ENCODE results near the gene PMPCA. TPM values are rescaled to one million over a fixed set of nuclear protein-coding genes. Genes with fewer than 3 reads are reported as not detected.

Gene PMPCA
- total RNA-seq, 1 donor from 2014 or later: 61.3 TPM

- no peak overlapping the region for H3K4me3 Mint-ChIP-seq (ENCODE audit: unreplicated experiment)
- H3K36me3 Mint-ChIP-seq (ENCODE audit: low read depth, unreplicated experiment): peaks cover 3% of the 10 kb centered on the region
- no peak for DNase-seq (ENCODE audit: low spot score)
- H3K9me3 Mint-ChIP-seq (ENCODE audit: unreplicated experiment): no peaks in the 10 kb centered on the region
- H3K27ac Mint-ChIP-seq (ENCODE audit: unreplicated experiment): no peak overlapping the region
- peaks cover 5% of the 10 kb centered on the region for H3K27me3 Mint-ChIP-seq (ENCODE audit: unreplicated experiment)
- TF ChIP-seq CTCF (IDR thresholded peaks at IDR 0.05; ENCODE audit: unreplicated experiment): no peak
- H3K4me1 Mint-ChIP-seq (ENCODE audit: unreplicated experiment): peaks cover 6% of the 10 kb centered on the region
Observed at GRCh38 chr9:136377341-136378169, 32.9 kb upstream of the PMPCA start.

DNA sequence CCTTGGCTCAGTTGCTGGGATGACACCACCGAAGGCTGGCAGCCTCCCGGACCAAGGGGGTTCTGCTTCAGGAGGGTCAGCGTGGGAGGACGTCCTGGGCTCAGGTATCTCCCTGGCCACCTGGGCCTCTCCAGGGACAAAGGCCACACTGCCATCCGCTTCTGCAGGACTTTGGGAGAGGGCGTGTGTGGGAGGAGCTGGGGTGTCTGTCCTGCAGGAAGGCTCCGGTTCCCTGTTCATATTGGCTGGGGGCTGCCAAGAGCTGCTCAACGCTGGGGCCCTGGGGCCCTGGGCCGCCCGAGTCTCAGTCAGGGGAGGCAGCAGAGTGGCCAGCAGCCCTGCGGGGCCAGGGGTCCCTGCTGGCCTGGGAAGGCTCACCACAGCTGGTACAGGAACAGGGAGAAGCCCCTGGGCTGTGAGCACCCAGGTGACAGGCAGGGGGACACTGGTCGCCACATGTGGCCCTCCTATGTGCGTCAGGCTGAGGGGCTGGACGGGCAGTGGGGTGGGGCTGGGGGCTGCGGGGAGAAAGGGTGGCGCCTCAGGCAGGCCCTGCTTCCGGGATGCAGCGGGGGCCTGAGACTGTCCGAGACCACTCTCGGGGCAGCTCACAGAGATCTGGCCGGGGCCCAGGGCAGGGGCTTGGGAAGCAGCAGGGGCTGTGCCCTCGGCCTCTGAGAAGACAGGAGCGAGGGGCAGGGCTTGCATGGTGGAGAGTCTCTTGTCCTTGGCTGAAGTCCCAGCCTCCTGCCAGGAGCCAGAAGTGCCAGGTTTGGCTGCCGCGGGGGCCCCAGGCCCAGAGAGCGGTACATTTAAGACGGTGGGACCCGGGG lies 32.1 kb upstream of the PMPCA start:
- Mint-ChIP-seq H3K4me3 (ENCODE audit: unreplicated experiment) (no peak overlapping the region), H3K27me3 (ENCODE audit: unreplicated experiment) (peaks cover 6% of the 10 kb centered on the region), H3K9me3 (ENCODE audit: unreplicated experiment) (no peaks in the 10 kb centered on the region), H3K36me3 (ENCODE audit: low read depth, unreplicated experiment) (peaks cover 3% of the 10 kb centered on the region), H3K4me1 (ENCODE audit: unreplicated experiment) (no peaks in the 10 kb centered on the region), H3K27ac (ENCODE audit: unreplicated experiment) (no peak overlapping the region)
- no peak for DNase-seq (ENCODE audit: low spot score)
- no peak for TF ChIP-seq CTCF (IDR thresholded peaks at IDR 0.05; ENCODE audit: unreplicated experiment)

DNA sequence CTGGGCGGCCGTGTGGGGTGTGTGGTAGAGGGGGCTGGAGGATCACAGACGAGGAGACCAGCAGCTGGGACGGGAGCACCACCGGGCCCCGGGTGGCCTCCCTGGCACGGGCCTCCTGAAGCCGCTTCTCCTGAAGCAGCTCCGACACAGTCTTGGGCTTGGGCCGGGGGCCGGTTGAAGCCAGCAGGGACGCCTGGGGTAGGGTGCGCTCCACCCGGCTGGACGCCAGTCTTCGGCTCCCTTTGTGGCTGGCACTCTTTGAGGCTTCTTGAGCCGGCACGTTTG lies 31.5 kb upstream of the PMPCA start:
- no peak for TF ChIP-seq CTCF (IDR thresholded peaks at IDR 0.05; ENCODE audit: unreplicated experiment)
- no peaks in the 10 kb centered on the region for H3K4me1 Mint-ChIP-seq (ENCODE audit: unreplicated experiment)
- H3K36me3 Mint-ChIP-seq (ENCODE audit: low read depth, unreplicated experiment): peaks cover 4% of the 10 kb centered on the region
- no peak overlapping the region for H3K4me3 Mint-ChIP-seq (ENCODE audit: unreplicated experiment)
- peaks cover 6% of the 10 kb centered on the region for H3K27me3 Mint-ChIP-seq (ENCODE audit: unreplicated experiment)
- H3K27ac Mint-ChIP-seq (ENCODE audit: unreplicated experiment): no peak overlapping the region
- H3K9me3 Mint-ChIP-seq (ENCODE audit: unreplicated experiment): no peaks in the 10 kb centered on the region
- no peak for DNase-seq (ENCODE audit: low spot score)

GRCh38 chr9:136379401-136379800 lies 31.1 kb upstream of the PMPCA start:
- no peak overlapping the region for H3K27ac Mint-ChIP-seq (ENCODE audit: unreplicated experiment)
- DNase-seq (ENCODE audit: low spot score): no peak
- H3K4me3 Mint-ChIP-seq (ENCODE audit: unreplicated experiment): no peak overlapping the region
- no peak for TF ChIP-seq CTCF (IDR thresholded peaks at IDR 0.05; ENCODE audit: unreplicated experiment)
- peaks cover 9% of the 10 kb centered on the region for H3K36me3 Mint-ChIP-seq (ENCODE audit: low read depth, unreplicated experiment)
- H3K4me1 Mint-ChIP-seq (ENCODE audit: unreplicated experiment): no peaks in the 10 kb centered on the region
- H3K27me3 Mint-ChIP-seq (ENCODE audit: unreplicated experiment): peaks cover 6% of the 10 kb centered on the region
- no peaks in the 10 kb centered on the region for H3K9me3 Mint-ChIP-seq (ENCODE audit: unreplicated experiment)

GRCh38 chr9:136379891-136380290 lies 30.6 kb upstream of the PMPCA start:
- no peak overlapping the region for H3K27ac Mint-ChIP-seq (ENCODE audit: unreplicated experiment)
- DNase-seq (ENCODE audit: low spot score): no peak
- peaks cover 3% of the 10 kb centered on the region for H3K27me3 Mint-ChIP-seq (ENCODE audit: unreplicated experiment)
- H3K4me3 Mint-ChIP-seq (ENCODE audit: unreplicated experiment): no peak overlapping the region
- H3K36me3 Mint-ChIP-seq (ENCODE audit: low read depth, unreplicated experiment): peaks cover 14% of the 10 kb centered on the region
- no peaks in the 10 kb centered on the region for H3K4me1 Mint-ChIP-seq (ENCODE audit: unreplicated experiment)
- H3K9me3 Mint-ChIP-seq (ENCODE audit: unreplicated experiment): no peaks in the 10 kb centered on the region
- no peak for TF ChIP-seq CTCF (IDR thresholded peaks at IDR 0.05; ENCODE audit: unreplicated experiment)

All from endothelial cell (in vitro differentiated cells).